HG02642 (cell line): ENCODE data around the gene UGT8.

Source experiments
- ATAC-seq: cut with Tn5 transposase; IDR thresholded peaks from one replicate; pipeline ENCODE4 v1.9.1; 2021; ENCODE audit warnings: mild to moderate bottlenecking; ENCODE audit not compliant: unreplicated experiment, poor library complexity

The UGT8 gene

DNA sequence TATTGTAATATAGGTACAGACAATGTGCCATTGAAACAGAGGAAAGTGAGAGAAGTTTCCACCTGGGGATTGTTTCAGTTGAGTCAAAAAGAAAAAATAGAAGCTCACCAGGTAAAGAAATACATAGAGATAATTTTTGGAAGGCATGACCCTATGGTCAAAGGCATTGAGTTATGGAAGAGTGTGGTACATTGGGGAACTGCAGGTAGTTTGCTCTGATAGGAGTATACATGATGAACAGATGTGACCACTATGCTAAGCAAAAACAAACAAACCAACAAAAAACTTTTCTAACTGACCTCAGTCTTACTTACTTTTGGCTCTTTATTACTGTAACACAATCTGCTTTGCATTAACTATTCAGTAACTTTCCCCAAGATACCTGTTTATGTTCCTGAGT is 85.9 kb downstream of the UGT8 start:
- no peak for ATAC-seq

DNA sequence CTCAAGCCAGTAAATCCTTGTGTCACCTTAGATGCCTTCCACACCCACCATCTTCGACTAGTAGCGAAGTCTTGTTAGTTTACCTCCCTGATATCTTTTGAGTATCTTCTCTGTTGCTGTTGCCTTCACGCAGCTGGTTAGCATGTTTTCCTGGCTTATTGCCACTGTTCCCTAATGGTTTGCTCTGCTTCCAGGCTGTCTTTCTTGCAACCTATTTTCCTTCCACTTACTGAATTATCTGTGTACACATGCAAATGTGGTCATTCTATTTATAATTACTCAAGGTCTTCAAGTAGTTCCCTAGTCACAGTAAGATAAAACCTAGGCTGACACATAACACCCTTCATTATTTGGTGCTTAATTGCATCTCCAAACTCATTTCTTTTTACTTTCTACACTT is 89.5 kb downstream of the UGT8 start:
- no peak for ATAC-seq

DNA sequence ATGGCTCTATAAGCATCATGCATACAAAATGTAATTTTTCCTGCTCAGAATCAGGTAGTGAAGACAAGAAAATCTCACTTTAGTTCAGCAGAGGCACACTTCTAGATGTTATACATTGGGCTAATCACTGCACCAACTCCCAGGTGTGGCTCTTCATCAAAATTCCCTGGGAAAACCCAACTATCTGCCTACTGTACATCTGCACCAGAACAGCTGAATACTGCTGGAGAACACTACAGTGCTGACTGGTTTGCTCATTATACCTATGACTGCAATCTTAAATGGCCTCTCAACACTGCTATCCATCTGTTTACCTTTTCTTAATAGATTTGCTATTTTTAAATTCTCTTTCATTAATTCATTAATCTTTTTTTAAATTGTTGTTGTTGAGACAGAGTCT is 92.0 kb downstream of the UGT8 start:
- ATAC-seq = no peak

DNA sequence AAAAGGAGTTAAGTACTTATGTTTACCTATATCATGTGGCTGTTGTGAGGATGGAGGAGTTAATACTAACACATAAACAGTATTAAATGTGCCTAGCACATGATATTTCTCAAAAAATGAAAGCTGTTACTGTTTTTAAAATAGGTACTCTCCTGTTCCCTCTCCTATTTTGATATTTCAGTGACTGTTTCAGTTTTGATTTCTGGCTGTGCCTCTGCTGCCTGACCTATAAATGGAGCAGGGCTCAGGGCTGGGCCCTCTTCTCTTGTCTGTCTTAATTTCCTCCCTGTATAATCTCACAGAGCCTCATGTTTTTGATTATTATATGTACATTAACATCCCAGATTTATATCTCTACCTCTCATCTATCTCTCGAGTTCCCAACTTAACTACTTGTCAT is 93.3 kb downstream of the UGT8 start:
- peak; percentile 94 for ATAC-seq

DNA sequence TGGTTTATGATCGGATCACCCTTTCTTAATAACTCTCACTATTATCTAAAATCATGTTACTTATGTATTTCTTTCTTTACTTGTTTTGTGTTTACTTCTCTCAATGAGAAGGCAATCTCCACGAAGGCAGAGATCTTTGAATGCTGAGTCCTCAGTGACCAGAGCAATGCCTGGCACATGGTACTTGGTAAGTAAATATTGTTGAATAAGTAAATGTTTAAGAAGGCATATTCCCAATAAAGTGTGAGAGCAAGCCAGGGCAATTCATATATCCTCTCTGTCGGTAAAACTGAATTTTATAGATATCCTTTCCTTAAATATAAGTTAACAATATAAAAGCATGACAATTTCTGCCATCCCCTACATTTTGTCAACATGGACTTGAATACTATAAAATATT is 94.4 kb downstream of the UGT8 start:
- no peak for ATAC-seq

DNA sequence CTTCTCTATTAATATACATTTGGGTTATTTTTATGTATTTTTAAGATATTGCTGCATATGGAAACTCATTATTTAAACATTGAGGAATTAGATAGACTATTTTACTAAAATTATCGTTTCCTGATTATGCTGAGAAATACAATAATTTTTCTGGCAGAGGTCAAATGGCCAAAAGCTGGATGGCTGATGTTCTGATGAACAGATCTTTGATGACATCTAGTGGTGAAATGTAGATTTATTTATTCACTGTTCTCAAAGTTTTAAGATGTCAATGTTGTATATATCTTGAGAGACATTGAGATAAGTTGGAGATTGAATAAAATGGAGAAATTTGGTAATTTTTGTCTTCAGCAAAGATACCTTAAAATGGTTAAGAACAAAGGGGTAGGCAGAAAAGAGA is 96.2 kb downstream of the UGT8 start:
- no peak for ATAC-seq

DNA sequence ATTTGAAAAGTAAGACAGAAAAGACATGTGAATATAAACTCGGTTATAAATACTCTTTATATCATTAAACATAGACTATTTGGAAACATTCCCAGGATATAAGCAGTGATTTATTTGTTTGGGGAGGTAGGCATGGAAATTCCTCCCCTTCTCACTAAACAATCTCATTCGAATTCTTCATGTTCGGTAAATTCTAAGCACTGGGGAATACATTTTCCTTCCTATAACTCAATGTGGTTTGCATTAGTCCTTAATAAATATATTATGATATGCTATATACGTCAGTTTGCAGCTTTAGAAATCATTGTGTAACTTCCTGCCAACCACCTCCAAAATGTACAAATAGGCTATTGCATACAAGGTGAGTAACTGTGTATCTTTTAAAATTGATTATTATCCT is 99.6 kb downstream of the UGT8 start:
- no peak for ATAC-seq

DNA sequence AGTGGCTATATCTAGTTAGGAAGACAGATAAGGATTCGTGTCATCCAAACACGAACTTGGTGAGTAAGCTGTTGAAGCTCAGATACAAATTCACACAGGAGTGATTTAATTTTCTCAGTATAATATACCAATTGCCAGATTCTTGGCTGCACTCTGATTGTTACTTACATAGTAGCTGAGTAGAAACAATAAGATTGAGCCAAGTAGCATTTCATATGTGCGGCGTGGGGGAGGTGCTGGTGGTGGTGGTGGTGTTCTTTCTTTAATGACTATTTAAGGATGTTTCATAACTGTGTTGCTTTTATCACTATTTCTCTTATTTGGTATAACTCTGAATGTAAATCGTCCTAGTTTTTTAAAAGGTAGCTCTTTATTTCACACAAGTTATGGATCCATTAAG is 102.9 kb downstream of the UGT8 start:
- ATAC-seq = no peak

DNA sequence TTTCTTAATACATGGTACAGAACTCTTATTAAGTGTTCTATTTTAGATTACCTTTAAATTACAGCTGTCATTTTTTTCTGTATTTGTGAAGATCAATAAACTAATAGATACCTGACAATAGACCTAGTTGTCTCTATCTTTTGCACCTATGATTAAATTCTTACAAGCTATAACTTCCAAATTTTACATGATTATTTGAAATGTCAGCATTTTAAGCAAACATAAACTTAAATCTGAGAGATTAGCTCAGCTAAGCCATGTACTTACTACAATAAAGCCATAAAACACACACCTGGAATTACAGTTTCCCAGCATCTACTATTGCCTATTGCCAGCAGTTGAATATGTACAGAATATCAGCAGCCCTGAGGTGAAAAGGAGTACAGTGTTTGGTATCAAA is 118.8 kb downstream of the UGT8 start:
- no peak for ATAC-seq

DNA sequence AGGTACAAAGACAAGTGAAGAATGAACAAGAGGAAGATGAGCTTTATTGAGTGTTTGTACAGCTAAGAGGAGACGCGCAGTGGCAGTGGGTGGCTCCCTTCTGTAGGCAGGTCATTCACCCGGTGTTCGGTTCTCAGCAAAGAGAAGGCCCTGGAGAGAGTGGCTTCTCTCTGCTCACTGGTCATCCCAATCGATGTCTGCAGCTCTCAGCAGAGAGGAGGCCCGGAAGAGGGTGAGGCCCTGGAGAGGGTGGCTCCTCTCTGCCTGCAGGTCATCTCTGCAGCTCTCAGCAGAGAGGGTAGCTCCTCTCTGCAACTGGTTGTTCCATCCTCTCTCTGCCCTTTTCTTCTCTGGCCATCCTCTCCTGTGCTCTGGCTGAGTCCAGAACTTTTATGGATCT is 126.5 kb downstream of the UGT8 start:
- no peak for ATAC-seq

DNA sequence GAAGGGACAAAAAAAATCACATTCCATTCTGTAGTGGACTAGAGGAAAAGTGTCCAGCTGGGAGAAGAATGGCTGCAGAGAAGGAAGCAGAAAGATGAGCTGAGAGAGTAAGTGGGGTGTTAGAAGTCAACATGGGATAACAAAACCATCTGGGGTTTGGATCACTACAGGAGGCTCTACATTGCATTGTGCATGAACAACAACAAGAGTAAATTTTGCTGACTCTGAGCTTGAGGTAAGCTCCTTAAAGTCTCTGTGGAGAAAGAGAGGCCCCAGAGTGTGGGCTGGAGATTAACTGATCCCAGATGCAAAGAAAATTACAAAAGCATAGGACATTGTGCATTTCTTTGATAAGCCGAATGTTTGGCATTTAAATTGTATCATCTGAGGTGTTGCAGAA is 128.9 kb downstream of the UGT8 start:
- no peak for ATAC-seq
